GM12873 (cell line): Measurements from ENCODE around the gene MYBL2.

Experiments used
- TF ChIP-seq, protein P1 (sequence below): IDR thresholded peaks from 2 replicates; pipeline ENCODE4 v1.5.1; 2012; ENCODE audit warnings: low read depth, mild to moderate bottlenecking, moderate library complexity, low read length, control low read depth; ENCODE audit not compliant: insufficient read depth; ENCODE audit errors: missing control alignments

The MYBL2 gene

DNA sequence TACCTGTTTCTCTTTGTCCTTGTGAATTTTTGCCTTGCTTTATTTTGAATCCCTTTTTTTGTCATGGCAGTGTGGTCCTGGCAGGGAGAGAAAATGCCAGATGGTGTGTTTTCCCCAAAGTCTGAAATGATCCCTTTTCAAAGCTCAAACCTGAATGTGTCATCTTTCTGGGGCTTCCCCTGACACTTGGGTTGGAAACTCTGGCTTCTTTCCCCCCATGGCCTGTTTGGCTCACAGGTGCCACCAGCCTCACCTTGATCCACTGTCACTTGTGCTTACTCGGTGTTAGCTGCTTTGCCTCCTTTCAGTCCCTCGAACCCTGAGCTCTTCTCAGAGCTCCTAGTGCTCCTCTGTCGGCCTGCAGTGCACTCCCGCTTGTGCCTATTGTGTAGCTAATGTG lies 22.3 kb downstream of the MYBL2 start:
- TF ChIP-seq, protein P1, sequence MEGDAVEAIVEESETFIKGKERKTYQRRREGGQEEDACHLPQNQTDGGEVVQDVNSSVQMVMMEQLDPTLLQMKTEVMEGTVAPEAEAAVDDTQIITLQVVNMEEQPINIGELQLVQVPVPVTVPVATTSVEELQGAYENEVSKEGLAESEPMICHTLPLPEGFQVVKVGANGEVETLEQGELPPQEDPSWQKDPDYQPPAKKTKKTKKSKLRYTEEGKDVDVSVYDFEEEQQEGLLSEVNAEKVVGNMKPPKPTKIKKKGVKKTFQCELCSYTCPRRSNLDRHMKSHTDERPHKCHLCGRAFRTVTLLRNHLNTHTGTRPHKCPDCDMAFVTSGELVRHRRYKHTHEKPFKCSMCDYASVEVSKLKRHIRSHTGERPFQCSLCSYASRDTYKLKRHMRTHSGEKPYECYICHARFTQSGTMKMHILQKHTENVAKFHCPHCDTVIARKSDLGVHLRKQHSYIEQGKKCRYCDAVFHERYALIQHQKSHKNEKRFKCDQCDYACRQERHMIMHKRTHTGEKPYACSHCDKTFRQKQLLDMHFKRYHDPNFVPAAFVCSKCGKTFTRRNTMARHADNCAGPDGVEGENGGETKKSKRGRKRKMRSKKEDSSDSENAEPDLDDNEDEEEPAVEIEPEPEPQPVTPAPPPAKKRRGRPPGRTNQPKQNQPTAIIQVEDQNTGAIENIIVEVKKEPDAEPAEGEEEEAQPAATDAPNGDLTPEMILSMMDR, result no peak

DNA sequence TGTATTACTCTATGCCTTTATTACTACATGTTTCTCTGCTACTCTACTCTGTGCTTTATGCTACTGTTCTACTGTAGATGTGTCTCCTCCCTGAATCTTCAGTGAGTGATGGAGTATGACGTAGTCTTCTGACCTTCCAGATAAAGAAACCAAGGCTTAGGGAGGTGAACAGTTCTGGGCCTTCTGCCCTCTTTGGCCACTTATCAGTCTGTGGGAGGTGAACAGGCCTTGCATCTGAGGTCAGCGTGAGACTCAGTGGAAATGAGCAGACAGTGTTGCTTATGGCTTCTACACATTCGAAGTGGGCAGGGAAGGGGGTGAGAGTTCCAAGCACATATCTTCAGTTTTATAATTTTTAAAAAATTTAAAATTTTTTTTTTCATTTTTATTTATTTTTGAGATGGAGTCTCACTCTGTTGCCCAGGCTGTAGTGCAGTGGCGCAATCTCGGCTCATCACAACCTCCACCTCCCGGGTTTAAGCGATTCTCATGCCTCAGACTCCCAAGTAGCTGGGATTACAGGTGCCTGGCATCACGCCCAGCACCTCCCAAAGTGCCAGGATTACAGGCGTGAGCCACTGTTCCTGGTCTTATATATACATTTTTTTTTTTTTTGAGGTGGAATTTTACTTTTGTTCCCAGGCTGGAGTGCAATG lies 24.2 kb downstream of the MYBL2 start:
- TF ChIP-seq, protein P1, result no peak

DNA sequence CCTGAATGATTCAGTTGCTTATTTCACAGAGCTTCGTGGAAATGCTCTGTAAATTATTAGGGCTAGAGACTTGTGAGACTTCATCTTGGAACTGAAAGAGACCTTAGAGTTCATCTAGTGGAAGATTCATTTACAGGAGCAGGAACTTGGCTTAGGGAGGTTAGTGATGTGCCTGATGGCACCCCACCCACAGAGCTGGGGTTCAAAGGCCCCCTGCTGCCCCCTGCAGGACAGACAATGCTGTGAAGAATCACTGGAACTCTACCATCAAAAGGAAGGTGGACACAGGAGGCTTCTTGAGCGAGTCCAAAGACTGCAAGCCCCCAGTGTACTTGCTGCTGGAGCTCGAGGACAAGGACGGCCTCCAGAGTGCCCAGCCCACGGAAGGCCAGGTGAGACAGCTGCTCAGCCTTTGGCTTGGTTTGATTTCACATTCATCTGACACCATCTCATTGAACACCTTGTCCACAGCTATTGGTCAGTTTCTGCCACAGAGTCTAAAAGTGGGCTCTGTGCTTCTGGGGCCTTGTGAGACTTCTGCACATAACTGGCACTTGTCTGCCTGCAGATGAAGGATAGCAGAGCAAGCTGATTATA lies 25.1 kb downstream of the MYBL2 start:
- TF ChIP-seq, protein P1, result peak; percentile 84

DNA sequence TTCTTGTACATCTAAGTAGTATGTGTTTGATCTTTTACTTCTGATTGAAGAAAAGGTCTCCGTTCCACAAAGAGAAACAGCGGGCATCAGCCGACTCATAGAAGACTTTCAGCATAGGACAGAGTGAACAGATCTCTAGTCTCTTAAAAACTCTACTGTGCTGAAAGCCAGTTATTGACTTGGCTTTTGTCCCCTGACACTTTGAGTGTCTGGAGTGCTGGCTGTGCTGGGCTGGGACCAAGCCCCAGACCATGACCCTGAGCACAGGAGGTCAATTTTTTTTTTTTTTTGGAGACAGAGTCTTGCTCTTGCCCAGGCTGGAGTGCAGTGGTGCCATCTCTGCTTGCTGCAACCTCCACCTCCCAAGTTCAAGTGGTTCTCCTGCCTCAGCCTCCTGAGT lies 27.8 kb downstream of the MYBL2 start:
- TF ChIP-seq, protein P1, result no peak

DNA sequence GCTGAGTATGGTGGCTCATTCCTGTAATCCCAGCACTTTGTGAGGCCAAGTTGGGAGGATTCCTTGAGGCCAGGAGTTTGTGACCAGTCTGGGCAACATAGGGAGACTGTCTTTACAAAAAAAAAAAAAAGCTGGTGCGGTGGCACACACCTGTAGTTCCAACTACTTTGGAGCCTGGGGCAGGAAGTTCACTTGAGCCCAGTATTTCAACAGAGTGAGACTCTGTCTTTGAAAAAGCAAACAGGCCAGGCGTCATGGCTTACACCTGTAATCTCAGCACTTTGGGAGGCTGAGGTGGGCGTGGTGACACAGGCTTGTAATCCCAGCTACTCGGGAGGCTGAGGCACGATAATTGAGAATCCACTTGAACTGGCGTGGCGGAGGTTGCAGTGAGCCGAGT lies 28.7 kb downstream of the MYBL2 start:
- TF ChIP-seq, protein P1, result no peak

DNA sequence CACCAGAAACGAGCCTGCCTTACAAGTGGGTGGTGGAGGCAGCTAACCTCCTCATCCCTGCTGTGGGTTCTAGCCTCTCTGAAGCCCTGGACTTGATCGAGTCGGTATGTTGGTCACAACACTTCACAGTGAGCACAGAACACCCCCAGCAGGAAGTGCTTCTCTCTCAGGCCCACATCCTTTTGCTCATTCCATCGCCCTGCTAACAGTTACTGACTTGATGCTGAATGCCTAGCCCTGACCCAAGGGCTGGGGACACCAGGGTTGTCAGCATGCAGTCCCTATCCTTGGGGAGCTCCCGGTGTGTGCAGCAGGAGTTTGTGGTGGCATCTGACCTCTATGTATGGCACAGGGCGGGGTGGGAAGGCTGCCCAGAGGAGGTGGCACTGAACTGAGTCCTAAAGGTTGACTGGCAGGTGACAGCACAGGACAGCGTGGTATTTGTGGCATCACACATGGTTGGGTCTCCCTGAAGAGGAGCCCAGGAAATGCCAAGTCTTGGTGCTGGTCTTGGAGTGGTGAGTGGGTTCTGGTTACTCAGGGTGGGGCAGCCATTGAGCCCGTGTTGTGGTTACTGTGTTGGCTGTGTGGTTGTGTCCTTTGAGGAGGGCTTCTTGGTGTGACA lies 33.1 kb downstream of the MYBL2 start:
- TF ChIP-seq, protein P1, result no peak

DNA sequence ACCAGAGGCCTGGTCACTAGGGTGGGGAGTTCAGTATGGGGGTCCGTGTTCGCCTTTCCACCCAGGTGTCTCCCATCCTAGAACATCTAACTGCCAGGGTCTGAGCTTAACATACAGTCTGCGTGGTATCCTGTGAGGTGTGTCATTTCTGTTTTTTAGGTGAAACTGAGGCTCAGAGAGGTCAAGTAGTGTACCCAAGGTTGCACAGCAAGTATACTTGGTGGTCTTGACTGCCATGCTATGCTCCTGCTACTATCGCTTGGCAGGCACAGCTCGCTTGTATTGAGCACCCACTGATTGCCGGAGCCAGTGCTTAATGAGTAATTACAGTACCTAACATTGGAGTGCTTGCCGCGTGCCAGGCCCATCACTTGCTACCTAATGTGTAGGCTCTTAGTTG lies 33.7 kb downstream of the MYBL2 start:
- TF ChIP-seq, protein P1, result no peak
